ENCODE data around the gene OR51E2. TPM values are rescaled to one million over a fixed set of nuclear protein-coding genes. Genes with fewer than 3 reads are reported as not detected.
"Not testable (repeated sequence)": the region's sequence is repeated elsewhere in the genome, so short reads cannot be mapped to it uniquely, and the experiment has no call there.

Gene OR51E2, protein sequence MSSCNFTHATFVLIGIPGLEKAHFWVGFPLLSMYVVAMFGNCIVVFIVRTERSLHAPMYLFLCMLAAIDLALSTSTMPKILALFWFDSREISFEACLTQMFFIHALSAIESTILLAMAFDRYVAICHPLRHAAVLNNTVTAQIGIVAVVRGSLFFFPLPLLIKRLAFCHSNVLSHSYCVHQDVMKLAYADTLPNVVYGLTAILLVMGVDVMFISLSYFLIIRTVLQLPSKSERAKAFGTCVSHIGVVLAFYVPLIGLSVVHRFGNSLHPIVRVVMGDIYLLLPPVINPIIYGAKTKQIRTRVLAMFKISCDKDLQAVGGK
- polyA plus RNA-seq (2013, experiment 1 of 2; ENCODE audit: insufficient read length), result 0.06 TPM
- 0.07 TPM for polyA plus RNA-seq (2013, experiment 2 of 2; ENCODE audit: insufficient read length)

DNA sequence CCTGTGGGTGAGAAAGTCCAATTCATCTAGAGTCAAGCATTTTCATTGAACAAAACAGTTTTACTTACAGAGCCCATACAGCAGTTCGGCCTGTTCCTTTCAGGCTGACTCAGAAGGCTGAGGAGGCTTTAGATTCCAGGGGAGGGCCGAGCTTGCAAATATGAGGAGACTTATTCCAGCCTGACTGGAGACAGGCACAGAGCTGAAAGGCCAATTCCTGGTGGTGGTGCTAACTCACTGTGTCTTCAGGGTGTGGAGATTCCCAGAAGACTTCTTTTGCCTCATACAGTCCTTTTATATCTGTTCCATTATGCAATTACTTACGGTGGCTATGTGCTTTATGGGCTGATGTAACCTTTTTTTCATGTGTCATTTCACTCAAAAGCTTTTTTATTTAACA, at the start of gene OR51E2:
Gene OR51E2, minus strand, starts transcription at position 269 of the 400 bp plus-strand sequence. CDS start 15,142 bp downstream, outside the sequence.
- DNase-seq, result peak; percentile 44

DNA sequence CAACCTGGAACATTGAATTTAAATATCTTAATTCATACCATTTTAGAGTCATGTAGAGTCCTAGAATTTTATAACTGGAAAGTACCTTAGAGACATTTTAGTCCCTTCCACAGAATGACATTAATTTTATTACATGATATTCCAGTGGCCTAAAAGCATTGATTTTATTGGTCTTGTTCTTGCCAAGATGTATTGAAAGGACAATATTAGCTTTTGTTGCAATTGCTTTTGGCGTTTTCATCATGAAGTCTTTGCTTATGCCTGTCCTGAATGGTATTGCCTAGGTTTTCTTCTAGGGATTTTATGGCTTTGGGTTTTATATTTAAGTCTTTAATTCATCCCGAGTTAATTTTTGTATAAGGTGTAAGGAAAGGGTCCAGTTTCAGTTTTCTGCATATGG, 43.1 kb upstream of the OR51E2 start:
- DNase-seq, result no peak

DNA sequence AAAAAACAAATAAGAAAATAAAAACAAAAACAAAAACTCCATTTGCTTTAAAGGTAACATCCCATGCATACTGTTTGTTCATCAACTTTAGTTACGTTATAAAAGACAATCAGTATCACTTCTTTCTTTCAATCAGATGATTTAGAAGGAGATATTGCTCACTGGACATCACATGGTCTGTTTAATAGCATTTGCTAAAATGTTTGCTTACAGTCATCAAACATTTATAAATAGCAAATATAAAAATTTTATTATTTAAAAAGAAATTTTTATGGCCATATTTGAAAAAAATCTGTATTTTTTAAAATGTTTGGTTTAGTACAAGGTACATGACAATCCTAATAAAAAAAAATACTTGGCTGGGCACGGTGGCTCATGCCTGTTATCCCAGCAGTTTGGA, 29.5 kb upstream of the OR51E2 start:
- DNase-seq, result no peak

DNA sequence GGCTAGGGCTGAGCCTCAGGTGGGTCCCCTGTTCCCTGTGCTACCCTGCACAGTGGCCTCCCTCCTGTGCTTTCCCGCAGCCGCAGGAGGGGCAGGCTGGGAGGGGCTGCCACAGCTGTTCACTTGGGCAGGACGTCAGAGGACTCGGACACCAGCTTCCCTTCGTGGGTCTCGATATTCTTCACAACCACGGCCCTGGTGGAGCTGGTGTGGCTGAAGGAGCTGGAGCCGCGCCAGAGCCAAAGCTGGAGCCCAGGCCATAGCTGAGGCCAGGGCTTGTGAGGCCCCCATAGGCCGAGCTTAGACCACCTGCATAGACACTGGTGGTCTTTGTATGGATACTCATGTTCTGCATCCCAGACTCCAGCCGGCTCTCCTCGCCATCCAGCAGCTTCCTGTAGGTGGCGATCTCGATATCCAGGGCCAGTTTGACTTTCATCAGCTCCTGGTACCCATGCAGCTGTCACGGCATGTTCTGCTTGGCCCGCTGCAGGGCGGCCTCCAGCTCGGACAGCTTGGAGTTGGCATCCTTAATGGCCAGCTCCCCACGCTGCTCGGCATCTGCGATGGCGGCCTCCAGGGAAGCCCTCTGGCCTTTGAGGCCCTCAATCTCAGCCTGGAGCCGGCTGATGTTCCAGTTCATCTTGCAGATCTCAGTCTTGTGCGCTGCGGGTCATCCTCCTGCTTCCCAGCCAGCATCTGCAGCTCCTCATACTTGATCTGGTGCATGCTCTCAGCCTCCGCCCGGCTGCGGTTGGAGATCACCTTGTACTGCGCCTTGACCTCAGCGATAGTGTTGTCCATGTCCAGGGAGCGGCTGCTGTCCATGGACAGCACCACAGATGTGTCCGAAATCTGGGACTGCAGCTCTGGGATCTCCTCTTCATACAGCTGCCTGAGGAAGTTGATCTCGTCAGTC, 25.2 kb upstream of the OR51E2 start:
- not testable (repeated sequence) for DNase-seq

DNA sequence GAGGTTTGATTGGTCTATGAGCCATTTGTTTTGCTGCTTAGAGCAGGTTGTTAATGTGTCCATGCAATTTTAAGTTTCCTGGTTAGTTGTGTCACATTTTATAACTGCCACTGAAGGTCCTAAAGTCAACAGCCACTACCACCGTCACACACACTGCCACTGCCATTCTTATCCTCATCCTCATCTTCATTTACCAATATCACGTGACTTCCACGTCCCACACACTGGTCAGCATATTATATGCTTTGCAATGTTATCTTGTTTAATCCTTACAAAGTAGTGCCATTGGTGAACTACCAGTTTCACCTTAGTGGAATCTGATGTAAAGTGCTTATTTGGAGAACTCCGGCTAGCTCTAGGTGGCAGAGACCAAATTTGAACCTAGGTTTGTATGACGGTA, 16.6 kb upstream of the OR51E2 start:
- DNase-seq, result no peak

DNA sequence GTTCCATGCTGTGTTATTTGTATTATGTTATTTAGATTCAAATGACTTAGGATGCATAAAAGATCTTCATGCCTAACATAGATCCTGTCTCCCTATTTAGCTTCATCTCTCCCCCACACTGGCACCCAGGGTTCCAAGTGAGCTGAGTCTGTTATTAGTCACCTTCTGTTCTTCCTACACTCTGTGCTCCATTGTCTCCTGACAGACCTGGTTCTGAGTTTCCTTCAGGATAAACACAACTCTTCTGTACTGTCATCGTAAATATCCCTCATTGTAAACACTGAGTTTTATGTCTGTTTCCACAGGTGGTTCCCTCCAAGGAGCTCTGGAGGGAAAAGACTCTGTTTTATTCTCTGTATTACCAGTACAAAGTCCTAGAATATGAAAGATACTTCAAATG, 15.6 kb upstream of the OR51E2 start:
- DNase-seq, result no peak

DNA sequence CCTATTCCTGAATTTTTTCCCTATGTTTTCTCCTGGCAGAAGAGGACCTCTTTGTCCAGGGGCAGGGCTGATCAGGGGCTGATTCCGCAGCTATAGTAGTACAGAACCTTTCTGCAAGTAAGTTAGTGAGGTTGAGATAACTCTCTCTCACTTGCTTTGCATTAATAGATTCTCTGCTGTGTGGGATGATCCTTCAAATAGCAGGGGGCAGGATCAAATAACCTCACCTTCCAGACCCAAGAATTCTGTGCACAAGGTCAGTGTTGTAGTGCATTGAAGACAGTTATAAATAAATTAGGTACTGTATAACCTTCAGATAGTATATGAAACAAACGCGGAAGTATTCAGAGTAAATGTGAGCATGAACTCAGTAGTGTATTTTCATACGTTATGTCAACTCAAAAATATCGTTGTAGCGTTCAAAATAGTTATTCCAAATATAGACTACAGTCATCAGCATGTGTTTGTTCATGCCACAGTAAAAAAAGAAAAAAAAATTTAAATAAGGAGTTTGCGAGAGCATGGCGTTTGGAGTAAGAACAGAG, 7.2 kb upstream of the OR51E2 start:
- DNase-seq, result no peak

DNA sequence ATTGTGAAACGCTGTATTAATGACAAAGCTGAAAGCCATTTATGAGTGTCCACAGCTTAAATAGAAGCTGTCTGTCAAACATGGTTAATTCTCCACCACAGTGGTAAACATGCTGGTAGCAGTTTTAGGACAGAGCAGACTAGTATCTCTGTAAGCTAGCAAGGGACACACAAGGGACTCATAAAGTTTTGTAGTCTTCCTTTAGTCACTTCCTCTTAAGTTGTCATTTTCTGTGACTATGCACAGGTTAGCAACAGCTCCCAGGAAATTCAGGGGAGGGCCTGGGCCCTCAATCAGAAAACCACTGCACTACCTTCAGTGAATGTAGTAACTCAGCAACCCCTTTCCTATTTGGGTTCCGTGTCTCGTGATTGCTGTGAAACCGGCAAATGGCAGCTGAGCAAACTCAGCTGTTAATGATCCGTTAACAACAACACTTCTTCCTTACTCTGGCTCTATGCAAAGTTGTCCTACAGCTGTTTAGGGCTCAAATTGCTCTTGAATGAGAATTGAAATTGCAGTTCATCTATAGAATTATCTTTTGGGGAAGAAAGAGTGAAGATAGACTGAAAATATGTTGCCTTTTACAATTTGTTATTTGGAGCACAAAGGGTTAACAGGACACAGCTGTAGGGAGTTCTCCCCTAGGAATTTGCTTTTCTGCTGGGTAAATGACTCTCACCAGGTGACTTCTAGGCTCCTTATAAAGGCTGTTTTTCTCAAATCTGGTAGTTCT, 6.6 kb upstream of the OR51E2 start, which contains the start of gene MMP26:
Gene MMP26, plus strand, starts transcription at position 731 of the 736 bp plus-strand sequence.
- no peak for DNase-seq

DNA sequence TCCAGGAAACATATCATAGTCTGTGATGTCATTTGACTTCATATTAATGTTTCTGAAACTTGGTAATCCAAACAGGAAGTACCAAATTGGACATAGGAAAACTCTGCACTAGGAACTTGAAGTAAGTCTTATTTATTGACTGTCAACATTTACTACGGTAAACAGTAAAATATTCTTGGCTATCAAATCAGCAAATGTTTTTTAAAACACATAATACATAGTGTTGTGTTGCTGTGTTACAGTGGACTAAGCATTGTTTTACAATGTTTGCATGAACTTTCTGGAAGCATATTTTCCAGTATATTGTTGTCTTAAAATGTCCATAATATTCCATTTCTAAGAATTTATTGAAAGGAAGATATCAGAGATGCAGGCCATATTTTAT, 2.8 kb upstream of the OR51E2 start:
- no peak for DNase-seq

DNA sequence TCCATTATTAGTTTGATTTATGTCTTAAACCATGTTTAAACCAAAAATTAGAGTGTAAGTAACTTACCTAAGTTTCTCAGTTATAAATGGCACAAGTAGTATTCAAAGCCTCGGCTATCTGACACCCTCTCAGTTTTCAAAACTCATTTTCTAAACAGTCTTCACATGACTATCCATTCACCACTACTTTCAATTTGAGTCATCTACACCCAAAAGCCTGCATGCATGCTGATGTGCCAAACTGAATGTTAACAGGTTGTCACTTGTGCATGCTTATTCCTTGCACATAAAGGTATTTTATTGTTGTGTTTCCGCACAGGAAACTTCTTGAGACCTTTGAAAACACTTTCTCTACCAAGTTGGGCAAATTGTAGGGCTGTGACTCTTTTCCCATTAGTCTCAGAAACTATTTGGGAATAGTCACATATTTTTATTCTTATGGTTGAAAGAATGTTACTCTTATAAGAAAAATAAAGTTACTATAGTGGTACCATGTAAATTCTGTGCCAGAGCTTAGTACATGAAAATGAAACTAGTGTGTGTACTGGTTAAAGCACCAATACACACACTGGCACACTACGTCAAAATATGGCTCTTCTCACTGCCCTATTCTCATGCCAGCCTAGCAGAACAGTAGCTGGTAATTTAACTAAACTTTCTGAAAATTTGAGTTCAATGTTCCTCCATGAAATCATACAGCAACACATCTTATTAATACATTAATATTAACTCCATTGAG, 2.2 kb upstream of the OR51E2 start:
- DNase-seq, result no peak

DNA sequence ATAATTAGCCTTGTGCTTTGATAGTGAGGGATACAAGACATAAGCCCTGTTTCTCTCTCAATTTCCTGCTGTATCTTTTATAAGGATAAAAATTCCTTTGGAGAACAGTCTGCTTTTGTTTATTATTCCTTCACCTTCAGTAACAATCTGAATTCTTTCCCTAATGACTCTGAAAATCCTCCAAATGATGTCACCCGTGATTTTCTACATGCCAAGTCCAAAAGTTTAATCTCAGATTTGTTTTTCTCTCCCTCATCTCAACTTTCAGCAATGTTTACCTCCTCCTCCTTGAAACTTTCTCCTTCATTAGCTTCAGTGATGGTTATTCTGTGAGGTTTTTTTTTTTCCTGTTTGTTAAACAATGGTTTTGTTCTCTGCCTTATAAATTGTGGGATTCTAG, 2.2 kb downstream of the OR51E2 start:
- DNase-seq, result no peak

DNA sequence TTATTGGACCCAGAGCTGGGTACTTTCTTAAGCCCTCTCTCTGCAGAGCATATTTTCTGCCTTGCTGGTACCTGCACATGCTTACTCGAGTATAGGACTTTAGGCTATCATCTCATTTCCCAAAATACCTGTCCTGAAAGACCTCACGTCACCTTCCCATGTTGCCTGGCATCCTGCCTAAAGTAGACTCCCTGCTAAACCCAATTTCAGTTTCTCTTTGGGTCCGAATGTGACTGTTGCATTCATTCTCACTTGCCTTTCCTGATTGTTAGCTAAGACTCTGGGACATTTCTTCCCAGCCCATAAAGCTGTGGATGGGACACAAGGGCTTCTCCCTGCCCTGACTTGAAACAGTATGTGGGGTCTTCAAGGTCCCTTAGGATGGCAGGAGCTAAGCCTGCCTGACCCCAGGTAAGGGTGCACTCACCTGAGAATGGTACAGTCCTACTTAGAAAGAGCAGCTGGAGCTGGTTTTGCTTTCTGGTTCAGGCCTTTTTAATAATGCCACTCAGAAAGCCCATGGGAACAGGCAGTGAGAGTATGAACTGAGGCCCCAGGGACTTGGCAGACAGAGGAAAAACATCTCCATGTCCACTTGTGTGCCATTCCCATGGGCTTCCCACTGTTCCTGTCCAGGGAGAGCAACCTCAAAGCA, 12.9 kb downstream of the OR51E2 start:
- no peak for DNase-seq

DNA sequence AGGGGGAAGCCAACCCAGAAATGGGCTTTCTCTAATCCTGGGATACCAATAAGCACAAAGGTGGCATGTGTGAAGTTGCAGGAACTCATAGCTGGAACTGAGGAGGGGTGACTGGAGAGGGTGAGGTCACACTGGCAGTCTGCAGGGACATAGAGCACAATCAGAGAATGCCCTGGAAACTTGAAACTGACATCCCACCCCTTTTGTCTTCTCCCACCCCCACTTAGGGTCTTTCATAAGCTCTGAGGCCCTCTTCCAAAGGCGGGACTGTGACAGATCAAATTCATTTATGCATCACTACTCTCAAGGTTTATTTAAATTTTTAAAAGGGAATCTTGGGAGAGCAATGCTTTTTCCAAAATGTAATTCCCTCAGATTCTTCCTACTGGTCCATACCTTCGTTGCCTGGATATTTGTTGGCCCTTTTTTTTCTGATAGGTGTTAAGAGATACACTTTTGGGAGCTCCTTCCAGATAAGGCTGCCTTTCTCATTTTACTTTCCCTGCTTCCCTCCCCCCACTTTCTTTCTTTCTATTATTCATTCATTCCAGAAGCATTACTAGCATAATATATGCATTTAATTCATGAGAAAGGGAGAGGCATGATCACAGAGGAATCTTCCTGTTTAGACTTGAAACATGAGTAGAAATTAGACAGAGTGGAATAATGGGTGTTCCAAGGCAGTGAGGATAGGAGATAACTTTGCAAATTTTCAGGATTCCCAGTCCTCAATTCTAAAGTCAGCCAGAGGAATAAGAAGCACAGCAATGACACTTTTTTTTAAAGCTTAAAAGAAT, 14.8 kb downstream of the OR51E2 start:
- DNase-seq, result peak; percentile 62

DNA sequence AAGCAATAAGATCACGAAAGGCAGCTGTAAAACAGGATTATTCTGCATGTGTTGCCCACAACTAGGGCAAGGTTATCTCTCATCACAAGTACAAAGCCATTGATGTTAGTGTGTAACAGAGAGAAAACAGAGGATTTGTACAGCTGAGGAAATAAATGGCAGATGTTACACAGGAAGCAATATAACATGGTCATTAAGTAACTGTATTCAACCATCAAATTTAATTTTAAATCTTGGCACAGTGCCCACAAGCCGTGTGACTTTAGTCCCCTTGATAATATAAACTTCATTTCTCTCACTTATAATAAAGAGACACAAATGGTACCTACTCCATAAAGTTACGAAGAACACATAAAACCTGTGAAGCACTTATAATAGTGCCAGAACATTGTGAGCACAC, 17.3 kb downstream of the OR51E2 start:
- DNase-seq, result no peak

DNA sequence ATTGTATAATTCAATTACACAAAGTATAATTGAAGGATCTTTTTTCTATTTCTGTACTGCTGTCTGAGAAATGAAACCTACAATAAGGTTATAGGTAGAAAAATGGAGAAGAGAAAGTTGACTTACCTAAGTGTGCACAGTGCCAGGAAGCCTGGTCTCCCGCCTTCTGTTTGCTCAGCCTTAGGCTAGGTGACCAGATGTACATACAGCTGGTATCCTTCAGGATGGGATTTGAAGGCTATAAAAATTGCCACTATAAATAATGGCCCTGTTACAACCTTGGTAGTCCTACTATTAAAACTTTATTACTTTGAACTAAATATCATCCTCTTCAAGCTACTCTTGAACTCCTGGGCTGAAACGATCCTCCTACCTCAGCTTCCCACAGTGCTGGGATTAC, 19.7 kb downstream of the OR51E2 start:
- no peak for DNase-seq

DNA sequence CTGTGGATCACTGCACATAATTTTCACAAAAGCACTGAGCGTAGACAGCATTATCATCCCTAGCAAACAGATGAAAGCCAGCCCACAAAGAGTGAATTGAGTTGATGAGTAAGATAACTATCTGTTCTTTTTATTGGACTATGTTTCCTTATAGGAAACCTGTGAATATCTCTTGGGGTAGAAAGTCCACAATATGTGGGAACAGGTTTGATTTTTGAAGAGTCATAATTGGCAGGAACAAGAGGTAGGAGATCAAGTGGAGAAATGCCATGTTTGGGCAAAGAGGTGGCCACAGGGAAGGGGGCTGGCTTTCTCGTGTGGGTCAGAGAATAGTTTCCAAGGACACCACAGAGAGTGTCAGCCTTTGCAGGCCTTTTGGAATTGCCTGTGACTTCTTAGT, 23.9 kb downstream of the OR51E2 start:
- no peak for DNase-seq

DNA sequence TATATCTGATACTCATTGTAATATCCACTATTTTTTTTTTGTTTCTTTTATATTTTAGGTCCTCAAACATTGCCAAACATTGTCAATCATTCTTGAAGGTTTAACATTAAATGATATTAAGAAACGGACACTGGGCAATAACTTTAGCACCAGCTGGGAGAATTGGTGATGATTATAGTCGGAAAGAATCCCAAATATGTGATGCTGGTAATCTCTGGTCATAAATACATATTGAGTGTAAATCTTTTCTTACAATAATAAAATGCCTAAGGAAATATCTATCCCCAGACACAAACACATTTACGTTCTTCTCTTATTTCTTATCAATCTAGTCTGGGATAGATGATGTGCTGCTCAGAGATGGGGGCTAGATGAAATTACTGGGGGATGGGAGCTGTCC, 25.2 kb downstream of the OR51E2 start:
- DNase-seq, result peak; percentile 44

DNA sequence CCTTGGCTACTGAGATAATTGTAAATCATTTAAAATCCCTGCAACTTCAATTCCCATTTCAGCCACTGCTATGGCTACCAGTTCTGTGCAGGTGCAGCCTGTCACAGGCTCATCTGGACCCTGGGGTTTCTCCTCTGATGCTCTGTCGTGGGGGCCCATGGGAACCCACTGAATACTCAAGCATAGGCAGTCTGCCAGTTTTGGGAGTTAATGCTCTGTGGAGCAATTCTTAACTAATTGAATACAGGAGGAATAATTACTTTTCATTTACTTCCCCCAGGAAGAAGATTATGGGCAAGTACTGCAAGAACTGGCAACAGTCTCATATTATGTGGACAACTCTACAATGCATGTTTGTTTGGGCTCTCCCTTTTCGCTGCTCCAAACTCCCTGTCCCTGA, 25.9 kb downstream of the OR51E2 start:
- DNase-seq, result no peak

DNA sequence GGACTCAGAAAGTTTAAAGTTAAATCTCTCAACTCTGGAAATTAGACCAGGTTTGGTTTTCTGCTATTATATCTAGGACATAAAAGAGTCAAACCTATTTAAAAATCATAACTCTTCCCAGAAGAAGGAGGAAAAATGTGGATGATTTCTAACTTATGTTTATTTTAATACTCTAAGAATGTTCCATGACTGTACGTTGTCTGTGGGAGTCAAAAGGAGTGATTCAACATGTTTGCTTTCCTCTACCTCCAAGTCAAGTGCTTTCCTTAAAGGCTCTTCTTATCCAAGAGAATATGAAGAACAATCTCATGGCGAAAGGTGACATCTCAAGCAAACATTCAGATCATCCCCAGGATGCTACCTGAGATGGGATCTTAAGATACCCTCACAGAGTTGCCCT, 32.2 kb downstream of the OR51E2 start:
- DNase-seq, result no peak

DNA sequence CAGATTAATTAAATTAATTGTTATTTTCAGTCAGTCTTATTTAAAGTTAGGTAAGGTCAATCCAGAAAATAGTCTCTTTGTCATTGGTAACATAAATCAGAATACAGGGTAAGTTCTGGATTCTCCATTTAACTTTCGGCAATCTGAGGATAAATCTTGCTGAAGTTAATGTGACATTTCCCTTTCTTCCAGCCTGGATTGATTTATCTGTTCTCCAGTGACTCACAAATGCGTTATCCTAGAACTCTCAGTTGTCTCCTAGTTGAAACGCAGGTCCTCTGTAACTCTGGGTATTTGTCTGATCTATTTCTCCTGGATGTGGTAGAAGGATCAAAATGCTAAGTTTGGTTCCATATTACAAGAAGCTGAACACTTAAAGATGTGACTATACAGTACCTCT, 32.9 kb downstream of the OR51E2 start:
- peak; percentile 6 for DNase-seq

Data from fibroblast of skin of abdomen (primary cell).